NCI-H748 (cell line): ENCODE measurements around the gene TSSK3.

Source experiments
- DNase-seq: peaks from one replicate; lab custom pipeline; 2025; ENCODE audit not compliant: unreplicated experiment; lab: John Stamatoyannopoulos, UW

The TSSK3 gene

DNA sequence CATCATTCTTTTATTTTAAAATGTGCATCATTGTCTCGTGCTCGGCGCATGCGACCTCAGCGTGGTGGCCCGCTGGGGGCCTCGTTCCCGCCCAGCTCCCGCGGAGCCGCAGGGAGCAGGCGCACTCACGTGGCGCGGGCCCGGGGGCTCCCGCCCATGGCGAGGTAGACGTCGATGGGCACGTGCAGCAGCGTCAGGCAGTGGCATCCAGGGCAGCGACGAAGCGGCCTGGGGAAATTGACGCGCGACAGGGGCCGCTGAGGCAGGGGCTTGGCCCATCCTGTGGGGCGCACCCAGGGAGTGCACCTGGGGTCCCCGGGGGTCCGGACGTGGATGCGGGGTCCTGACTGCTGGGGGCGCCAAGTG is 1.0 kb upstream of the TSSK3 start:
- no peak for DNase-seq

DNA sequence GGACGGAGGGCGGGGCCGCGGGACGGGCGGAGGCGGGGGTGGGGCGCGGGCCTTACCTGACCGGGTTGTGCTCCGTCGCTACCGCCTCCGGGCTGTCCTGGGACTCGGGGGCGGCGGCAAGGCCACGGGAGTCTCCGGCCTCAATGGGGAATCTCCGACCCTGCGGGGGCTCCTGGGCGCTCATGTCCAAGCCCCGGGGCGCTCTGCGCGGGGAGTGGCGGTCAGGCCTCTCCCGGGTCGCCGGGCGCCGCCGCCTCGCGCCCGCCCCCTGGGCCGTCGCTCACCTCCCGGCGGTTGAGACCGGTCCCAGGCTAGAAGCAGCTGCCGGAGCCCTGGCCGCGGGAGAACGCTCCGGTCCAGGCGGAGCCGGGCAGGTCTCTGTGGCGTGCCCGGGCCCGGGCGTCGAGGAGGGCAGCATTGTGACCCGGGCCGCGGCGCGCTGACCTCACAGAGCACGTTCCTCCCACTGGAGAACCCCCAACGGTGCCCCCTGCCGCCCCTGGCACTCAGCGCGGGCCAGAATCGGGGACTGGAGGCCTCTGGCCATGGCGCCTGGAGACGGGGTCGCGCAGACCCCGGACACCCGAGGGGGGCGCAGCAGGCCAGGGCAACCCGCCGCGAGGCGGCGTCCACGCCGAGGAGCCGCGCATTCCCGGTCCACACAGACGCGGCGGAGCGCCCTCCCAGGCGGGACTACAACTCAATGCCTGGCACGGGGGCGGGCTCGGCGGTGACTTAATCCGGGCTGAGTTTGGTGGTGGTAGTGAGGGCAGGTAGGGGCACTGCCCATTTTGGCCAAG is 465 bp upstream of the TSSK3 start:
- no peak for DNase-seq

DNA sequence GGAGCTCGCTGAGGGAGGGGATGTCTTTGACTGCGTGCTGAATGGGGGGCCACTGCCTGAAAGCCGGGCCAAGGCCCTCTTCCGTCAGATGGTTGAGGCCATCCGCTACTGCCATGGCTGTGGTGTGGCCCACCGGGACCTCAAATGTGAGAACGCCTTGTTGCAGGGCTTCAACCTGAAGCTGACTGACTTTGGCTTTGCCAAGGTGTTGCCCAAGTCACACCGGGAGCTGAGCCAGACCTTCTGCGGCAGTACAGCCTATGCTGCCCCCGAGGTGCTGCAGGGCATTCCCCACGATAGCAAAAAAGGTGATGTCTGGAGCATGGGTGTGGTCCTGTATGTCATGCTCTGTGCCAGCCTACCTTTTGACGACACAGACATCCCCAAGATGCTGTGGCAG is 1.4 kb downstream of the TSSK3 start:
- DNase-seq = no peak

DNA sequence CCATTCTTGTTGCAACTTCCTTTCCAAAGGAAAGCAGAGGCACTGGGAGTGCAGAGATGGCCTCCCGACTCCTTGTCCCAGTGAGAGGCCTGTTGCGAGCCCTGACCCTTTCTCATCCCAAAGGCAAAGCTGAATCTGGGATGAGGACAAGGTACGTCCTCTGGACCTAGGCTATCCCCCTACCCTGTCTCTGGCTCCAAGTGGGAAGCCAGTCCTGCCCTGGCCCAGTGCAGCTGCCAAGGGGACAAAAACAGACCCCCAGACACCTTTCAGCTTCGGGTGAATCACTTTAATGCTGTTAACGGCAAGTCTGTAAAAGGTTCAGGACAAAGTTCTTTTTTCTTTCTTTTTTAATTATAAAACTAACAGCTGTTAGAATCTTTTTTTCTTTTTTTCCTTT is 2.5 kb downstream of the TSSK3 start:
- DNase-seq = no peak

DNA sequence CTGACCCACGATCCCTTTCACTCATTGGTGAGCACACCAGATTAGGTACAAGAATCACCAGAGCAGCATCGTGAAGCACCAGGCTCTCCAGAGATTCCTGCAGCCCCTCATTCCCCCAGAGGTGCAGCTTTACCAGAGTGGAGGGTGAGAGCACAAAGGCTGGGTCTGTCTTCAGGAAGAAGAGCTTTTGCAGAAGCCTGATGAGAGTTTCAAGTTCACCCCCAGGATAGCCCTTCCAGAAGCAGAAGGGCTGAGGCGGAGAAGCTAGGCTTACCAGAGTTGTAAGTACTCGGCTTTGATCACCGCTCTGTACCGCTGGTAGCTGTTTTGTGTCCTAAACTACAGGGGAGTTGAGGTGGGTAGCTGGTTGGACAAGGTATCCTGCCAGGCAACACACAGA is 3.1 kb downstream of the TSSK3 start:
- DNase-seq = no peak

DNA sequence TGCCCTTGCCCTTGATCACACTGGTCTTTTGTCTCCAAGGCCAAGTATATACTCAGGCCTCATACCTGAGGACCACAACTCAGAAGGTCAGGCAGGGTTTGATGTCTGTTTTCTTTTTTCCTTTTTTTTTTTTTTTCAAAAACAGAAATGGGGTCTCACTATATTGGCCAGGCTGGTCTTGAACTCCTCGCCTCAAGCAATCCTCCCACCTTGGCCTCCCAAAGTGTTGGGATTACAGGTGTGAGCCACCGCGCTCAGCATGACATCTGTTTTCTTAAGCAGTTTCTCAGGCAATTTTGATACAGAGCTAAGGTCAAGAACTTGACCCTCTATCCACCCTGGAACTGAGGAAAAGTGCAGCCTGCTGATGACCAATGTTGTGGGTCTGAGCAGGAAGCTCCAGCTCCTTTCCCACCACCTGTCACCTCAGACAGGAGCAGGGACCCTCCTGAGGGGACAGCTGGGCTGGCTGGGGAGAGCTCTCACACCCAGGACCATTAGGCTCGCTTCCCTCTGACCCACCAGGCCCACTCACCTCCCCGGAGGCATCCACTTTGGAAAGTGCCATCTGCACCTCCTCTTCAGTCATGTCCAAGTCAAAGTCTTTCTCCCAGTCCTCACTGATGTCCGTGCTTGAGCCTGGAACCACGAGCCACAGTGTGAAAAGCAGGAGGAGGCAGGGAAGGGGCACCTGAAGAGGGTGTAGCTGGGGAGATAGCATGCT is 5.7 kb downstream of the TSSK3 start:
- no peak for DNase-seq

DNA sequence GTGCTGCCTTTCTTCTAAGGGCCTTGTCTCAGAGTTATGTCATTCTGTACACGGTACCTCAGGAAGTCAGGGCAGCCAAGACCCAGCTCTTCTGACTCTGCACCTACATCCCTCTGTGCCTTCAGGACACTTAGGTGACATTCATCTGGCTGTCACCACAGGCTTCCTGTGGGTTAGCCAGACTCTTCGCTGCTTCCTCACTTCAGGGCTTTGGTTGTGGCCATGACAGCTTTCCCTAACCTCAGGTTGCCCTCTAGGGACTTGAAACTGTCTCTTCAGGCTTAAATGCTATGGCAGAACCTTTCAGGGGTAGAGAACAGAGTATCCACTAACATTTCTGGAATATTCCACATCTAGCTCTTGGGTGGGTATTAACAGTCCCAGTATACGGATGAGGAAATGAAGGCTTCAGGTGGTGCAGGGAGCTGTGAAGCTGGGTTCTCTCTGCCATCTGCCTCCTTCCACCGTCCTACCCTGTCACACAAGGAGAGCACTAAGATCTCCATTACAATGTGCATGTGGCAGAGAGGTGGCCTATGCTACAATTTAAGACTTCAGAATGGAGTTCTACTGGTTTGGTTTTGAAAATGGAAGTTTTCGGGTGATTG is 9.9 kb downstream of the TSSK3 start:
- no peak for DNase-seq

DNA sequence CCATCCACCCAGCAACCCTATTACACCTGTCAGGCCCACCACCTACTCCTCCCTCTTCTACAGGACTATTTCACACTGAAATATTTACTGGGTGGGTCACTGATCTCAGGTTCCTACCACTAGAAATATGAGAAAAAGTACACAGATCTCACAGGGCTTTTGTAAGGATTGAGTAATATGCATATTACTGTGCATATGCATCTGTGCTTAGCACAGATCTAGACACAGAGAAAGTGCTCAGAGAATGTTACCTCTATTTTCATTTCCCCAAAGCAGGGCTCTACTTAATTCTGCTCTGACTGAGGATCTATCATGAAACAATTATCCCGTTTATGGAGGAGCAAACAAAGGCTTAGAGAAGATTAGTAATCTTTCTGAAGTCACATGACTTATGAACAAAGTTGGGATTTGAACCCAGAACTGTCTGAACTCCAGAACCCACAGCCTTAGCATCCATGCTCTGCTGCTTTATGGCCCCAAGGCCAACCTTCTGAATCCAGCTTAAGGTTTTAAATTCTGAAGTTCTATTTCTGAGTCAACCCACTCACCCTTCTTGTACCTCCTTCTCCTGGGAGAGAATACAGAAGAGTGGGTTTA is 11.8 kb downstream of the TSSK3 start:
- no peak for DNase-seq

DNA sequence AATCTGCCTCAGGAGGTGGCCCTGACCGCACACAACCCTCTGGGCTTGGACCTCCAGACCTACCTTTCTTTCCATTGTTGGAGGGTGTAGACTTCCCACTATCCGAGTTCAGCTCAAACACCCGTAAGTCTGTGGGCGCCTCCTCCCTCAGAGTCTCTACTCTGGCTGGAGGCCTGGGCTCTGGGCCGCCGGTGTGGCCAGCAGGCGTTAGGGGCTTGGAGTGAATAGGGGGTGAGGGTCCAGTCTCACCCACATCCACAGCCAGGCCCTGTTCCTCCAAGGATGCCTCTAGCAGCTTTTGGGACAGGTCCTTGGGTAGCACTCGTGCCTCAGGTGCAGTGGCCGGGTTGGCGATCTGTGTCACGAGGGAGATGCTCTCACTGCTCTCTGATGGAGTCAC is 13.9 kb downstream of the TSSK3 start:
- no peak for DNase-seq

DNA sequence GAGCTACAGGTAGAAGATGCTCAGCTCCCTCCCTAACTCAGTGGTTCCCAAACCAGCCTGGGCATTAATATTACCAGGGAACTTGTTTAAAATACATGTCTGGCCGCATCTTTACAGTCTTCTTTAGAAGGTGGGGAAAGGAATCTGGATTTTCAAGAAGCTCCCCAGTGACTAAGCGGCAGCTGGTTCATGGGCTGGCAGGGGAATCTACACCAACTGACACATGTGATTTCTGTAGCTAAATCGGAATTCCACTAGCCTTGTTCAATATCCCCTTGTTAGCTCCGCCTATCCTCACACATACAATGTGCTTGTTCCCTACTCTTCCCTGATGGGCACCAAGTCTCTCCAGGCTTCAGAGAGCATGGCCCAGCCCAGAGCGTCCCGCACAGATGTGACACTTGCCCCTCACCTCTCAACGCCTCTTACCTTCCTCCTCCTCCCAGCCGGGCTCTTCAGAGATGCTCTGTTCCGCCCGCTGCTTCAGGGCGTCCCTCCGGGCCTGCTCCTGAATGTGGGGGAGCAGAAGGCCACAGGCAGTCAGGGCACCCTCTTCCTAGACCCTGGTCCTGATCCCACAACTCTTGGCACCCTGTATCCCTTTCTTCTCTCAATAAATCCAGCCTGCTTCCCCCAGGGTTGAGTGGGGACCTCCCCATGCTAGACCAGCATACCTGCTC is 15.3 kb downstream of the TSSK3 start:
- DNase-seq = no peak

DNA sequence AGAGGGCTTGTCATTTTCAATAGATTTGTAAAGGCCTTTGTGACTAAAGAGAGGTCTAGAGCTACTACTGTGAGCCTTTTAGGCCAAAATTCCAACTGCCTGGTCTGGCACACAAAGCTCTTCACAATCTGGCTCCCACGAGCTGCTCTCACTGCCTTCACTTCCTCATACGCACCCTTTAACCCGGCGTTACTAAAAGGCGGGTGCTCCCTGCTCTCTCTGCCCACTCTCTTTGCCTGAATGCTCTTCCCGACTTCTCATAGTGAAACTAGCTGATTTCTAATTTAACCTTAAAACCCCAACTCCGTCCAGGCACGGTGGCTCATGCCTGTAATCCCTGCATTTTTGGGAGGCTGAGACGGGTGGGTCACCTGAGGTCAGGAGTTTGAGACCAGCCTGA is 17.7 kb downstream of the TSSK3 start:
- DNase-seq = no peak

DNA sequence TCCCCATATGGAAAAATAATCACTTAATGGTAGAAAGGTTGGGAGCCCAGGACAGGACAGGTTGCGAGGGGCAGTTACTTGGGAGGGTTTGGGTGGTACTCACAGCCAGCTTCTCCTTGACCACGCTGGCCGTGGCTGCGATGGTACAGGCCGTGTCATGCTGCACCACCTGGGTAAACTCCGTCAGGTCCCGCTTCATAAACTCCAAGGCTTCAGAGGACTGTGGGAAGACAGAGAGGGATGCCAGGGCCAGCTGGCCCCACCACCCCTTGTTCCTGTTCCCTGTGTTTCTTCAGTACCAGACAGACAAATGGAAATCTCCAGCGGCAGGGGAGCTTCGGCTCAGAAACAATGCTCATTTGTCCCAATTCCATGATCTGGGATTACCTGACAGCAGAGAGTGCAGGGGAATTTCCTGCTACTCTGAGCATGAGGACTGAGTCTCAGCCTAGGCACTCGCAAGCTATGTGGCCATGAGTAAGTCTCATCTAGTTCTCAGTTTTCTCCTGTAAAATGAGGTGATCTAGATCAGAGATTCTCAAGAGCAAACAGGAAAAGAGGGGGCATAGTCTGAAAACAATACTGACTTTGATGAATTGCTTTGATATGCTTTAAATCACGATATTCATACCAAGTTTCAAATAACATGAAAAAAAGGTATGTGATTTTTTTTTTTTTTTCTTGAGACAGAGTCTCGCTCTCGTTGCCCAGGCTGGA is 24.5 kb downstream of the TSSK3 start:
- DNase-seq = no peak

DNA sequence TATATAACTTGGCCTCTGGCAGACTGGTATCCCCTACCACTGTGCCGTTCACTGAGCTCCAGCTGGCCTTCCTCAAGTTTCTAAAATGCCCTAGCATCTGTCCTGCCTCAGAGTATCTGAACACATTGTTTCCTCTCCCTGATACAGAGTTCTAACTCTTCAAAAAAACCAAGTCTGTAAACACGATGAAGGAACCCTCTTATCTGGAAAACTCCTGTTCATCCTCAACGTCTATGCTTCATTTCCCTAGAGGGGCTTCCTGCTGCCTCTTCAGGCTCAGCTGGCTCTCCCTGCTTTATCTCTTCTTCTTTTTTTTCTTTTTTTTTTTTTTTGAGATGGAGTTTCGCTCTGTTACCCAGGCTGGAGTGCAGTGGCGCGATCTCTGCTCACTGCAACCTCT is 26.3 kb downstream of the TSSK3 start:
- DNase-seq = no peak

DNA sequence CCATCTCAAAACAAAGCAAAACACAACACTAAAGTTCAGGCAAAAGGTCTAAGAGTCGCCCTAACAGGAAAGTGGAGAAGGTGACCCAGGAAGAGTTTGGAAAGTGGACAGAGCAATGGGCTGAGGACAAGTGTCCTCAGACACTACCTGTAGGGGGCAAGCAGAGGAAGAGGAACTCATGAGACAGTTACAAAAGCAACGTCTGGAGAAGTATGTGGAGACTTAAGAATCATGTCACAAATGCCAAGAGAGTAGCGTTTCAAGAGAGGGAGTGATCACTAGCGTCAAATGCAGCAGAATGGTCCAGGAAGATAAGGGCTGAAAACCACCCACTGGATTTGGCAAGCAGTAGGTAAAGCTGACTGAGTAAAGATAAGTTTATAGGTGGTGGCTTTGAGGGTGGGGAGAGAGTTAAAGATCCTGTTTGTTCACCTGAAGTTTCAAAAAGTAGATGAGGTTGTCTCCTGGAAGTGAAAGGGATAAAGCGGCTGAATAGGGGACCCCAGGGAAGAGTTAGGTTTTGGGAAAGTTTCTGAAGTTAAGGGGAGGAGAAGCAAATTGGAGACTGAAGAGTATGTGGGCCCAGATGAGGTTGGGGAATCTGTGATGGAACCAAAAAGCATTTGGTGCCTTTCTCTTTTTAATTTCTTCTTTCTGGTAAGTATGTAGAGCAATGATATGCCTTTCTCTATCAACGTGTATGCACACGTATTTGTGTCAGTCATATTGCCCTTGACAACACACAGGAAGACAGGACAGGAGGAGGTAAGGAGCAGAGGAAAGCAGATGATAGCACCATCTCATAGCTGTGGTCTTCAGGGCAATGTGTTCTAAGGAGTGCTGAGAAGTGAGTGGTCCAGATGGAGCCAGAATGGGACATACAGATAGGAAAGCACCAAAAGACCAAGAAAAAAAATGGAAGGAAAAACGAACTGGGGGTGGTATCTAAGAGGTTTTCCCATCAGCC is 28.8 kb downstream of the TSSK3 start:
- DNase-seq = no peak

DNA sequence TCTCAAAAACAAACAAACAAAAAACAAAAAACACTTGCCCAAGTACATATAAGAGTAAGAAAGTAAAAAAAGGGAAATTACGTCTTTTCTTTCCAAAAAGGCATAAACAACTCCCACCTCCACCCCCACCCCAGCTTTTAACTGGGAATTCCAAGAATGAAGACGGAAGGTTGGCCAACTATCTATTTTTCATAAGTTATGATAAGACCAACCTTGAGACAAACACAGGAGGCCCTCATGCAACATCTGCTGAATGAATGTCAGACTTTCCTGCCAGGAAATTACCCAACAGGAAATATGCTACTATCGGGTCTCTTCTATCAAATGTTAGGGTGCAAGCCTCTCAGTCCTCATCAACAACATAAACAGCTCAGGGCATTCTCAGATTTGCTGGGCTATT is 30.0 kb downstream of the TSSK3 start:
- no peak for DNase-seq

DNA sequence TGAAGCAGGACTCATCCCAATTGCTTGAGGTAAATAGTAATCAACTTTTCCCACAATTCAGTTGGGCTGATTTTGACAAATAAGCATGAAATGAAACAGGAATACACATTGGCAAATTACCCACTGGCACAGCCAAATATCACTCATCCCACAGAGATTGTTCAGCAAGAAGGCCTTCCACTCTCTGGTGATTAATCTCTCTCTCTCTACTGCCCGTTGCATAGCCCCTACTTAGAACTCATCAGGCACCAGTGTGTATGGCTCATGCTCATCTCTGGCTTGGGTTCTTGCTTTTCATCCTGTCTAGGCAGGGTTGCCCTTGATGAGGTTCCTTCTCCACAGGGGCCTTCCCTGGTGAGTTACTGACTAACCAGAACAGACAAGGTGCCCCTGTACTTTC is 30.8 kb downstream of the TSSK3 start:
- no peak for DNase-seq

DNA sequence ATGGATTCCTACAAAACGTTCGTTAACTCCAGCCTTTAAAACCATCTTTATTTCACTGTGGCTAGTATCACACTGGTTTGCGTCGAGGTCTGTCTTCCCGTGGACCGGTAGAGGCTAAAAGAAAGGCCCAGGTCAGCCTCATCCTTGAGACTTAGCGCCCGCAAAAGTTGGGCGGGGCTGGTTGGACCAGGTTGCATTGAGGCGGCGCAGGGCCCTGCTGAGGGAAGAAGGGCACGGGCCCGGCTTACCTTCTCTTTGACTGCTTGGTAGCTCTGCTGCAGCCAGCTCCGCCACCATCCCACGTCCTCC is 31.4 kb downstream of the TSSK3 start:
- peak; percentile 49 for DNase-seq

DNA sequence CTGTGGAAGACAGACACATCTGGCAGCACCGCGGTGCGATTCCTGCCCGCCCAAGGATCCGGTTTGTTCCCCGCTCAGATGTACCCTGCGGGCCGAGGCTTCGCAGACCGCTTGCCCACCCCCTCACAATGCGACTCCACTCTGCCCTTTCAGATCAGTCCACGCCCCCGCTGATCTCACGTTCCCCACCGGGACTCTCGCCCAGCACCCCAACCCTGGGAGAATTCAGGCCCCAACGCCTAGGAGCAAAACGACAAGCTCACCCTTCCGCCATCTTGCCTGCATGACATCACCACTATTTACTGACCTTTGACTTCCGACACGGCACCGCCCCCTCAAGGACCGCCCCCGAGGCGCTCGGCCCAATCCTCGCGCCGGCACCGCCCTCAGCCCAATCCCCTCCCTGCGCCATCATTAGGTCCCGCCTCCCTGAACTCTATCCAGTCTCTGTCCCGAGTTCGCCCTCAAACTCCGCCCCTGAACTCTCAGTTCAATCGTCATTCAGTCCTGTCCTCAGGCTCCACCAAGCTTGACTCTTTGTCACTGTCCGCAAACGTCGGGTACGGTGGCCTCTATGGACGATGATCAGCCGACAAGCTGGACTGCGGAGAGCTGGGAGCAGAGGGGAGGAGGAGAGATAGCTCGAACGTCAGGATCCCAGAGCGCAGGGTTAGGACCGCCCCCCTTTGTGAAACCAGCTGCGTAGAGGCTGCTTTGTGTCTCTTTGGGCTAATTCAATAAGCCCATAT is 32.0 kb downstream of the TSSK3 start, which contains the start of gene BSDC1:
BSDC1 (minus strand) TSS at position 301 of the 749 bp plus-strand sequence; CDS start at position 274, 27 bp downstream.
- peak; percentile 98 for DNase-seq

DNA sequence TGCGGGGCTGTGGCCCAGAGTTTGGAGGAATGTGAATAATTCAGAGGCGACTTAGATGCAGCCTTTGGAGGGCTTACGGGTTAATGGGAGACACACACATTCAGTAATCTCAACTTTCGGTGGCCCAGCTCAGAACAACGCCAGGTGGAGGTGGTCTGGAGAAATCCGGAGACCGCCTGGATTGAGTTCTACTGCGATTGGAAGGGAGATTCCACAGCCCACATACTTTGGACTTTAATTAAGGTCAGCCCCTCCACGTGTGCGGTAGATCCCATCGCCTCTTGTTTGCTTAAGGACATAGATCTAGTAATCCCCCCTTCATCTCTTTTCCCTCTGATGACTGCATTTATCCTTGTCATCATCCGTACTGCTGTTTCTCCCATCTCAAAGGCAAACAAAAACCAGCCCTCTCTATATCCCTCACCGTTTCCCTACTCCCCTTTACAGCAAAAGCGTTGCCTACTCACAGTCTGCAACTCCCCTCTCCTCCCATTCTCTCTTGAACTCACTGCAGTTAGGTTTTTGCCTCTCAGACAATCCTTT is 32.6 kb downstream of the TSSK3 start:
- DNase-seq = no peak
